Measurements from ENCODE around the gene MBNL2.
"Not testable (repeated sequence)": the region's sequence is repeated elsewhere in the genome, so short reads cannot be mapped to it uniquely, and the experiment has no call there.

Gene MBNL2

DNA sequence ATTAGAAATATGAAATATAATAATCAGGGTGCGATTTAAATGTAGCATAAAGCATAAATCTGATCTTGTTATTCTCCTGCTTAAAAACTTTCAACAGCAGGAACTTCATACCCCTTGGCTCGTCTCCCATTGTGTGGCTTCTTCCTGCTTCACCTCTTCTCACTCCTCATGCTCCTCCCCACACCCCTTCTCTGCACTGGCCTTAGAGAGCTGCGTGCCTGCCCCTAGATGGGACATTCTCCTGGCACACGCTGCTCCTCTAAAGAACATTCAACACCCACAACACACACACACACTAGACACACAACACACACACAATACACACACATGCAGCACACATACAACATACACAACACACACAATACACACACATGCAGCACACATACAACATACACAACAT is 107.2 kb downstream of the MBNL2 start:
- no peak for DNase-seq

DNA sequence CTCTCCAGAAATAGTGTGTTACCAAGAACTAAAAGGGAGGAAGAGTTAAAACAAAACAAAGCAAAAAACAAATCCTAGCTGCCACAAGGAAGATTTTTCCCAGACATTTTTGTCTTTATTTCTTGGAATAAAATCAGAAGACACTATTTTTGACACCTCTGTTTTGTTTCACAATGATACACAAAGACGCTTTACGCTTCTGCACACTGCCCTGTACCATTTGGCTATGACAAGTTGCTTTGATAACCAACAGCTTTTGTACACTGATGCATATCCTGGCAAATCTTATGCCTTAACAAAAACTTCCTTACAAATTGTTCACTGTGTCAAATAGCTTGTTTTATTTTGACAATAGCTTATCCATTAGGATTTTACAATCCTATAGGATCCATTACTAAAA is 108.3 kb downstream of the MBNL2 start:
- no peak for DNase-seq

DNA sequence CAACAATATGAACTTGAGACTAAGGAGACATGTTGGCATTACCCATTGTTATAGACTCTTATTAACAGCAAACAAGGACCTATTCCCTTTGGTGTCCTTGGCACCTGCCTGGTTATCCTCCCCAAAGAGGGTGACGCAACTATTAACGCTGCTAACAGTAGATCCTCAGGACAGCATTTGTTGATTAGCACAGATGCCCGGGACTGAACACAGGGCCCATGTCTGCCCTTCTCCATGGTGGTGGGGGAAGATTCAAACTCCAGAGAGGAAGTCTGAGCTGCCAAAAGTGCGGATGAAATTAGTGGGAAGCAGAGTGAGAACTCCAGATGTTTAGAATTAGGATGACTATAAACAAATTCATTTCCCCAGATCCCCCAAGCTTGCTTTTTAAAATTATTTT is 110.6 kb downstream of the MBNL2 start:
- DNase-seq = no peak

DNA sequence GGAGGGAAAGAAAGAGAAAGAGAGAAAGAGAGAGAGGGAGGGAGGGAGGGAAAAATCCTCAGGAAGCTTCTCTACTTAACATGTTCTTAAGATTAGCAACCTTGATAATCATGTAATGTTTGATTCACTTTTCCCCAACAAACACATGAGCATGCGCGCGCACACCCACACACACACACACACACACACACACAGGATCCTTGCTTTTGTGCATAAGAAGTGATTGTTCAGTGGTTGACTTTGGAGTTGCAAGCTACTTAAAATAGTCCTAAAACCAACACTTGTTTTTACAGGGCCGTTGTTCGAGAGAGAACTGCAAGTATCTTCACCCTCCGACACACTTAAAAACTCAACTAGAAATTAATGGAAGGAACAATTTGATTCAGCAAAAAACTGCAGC is 111.8 kb downstream of the MBNL2 start:
- no peak for DNase-seq

DNA sequence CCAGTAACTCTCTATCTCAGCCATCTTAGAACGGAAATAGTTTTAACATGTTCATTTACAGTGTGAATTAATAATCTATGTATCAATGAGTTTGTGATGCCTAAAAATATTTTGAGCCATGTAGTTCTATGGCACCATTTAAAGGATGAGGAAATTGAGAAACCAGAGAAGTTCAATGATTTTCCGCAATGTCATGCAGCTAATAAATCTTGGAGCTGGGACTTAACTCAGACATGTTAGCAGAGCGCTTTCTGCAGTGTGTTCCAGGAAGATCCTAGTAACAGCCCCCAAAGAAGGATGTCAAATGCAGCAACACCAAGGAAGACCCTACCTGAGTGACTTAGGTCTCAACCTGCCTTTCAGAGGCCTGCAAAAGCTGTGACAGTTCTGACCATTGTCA is 112.6 kb downstream of the MBNL2 start:
- no peak for DNase-seq

DNA sequence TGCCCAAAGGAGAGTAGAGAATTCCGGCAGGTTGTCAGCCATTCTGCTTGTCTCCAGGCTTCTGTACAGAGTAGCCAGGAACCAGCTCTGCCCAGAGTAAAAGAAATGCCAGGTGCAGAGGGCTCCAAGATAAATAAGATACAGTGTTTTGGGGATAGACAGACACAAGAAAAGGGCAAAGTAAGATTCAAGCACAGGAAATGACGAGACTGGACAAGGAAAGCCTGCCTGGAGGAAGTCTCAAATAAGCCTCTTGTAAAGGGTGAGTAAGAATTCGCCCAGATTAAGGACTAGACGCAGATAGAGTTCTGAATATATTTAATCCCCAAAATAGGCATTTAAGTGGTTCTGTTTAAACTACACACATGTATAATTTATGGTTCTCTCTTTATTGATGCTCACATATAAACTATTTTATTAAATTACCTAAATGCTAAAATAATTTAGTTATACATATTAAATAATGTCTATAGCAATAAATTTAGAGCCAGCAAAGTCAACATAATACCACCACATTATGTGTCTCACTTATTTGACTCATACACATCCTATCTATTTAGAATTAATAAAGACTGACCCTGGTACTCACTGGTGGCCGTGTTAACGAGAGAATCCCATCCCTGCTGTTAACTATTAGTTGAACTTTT is 113.5 kb downstream of the MBNL2 start:
- no peak for DNase-seq

DNA sequence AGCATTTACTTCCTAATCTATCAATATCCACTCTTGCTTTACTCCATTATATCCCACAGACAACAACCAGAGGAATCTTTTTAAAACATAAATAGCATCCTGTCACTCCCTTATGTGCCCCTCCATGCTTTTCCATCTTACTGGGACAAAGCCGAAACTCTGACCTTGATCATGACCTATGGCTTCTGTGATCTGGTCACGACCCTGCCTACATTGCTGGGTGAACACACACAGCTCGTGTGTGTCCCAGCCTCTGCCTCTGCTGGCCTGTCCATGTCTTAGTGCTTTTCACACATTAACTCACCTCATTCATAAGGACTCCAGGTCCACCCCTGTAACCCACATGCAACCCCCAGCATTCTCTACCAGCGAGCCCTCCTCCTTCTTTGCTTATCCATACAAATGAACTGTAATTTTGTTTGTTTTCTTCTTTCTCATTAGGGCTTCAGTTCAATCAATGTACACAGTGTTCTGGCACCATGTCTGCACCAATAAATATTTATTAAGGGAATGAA is 115.9 kb downstream of the MBNL2 start:
- peak; percentile 64 for DNase-seq

DNA sequence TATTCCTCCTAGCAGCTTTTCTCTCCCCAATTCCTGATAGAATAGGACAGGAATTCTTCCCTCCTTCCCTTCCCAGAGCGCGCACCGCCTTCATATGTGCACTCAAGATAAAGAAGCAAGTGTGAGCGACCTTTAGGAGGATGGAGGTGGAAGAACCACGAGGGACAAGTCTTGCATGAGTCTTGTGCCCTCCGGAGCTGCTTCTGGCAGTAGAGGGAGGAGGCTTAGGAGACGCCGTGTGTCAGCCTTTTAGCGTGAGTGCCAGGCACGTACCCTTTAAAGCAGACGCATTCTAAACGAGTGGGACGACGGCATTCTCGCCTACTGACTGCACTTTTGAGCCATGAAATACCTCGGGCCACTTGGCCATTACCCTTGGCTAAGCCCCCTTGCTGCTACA is 116.4 kb downstream of the MBNL2 start:
- no peak for DNase-seq

DNA sequence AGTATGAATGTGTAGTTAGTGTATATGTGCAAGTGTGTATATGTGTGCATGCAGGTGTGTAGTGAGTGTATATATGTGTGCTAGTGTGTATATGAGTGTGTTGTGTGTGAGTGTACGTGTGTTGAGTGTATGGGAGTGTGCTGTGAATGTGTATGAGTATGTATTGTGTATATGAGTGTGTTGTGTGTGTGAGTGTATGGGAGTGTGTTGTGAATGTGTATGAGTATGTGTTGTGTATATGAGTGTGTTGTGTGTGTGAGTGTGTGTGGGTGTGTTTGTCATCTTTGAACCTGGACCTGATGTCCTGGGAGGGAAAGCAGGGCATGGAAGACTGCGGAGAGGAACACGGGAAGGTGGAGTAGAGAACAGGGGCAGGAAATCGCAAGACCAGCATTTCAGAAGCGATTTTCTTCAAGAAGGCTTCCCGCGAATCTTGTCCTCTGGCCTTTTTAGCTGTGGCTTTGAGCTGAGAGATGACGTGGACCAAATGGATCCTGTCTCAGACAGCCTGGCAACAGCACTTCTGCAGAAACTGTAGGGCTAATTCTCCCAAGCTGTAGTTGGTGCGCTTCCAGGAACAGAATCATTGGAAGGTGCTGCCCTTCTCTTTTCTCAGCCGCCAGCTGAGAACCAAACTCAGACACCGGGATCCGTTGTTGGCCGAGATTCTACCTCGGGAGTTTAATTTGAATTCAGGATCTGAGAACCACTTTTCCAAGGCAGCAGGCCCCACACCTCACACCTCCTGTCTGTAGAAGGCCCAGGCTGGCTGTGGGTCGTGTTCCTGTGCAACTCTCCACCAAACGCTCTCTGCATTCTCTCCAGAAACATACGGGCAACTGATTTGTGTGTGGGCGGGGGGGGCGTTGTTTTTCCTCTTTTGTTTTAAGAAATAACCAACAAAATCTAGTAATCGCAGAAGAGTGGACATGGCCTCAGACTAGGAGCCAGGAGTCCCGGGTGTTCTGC is 117.2 kb downstream of the MBNL2 start:
- DNase-seq = no peak

DNA sequence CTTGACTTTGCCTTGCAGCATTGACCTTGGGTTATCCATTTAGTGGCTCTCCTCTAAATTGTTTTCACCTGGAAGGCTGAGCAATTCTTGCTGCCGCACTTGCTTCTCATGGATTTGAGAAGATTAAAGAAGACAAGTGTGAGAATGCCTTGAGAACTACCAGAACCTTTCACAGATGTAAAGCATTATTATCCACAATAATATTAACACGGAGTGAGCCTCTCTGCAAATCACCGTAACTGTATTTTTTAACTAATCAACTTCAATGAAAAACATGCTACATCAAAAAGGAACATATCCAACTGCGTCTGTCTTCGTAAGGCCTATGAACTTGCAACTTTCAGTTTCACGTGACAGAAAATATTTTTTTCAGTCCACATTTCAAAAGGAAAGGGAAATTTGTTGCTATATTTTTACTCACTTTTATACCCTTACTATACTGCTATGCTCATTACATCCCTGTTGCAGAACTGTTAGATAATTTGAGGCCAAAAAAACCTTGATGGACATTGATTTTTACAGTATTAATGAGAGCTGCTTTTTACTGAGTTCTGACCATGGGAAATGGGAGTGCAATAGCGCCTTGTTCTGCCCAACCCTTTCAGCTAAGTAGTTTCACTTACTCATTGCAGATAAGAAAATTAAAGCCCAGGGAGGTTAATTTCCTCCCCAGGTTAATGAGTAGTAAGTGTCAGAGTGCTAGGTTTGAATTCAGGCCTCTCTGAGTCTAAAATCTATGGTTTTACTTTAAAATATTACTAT is 118.0 kb downstream of the MBNL2 start:
- no peak for DNase-seq

DNA sequence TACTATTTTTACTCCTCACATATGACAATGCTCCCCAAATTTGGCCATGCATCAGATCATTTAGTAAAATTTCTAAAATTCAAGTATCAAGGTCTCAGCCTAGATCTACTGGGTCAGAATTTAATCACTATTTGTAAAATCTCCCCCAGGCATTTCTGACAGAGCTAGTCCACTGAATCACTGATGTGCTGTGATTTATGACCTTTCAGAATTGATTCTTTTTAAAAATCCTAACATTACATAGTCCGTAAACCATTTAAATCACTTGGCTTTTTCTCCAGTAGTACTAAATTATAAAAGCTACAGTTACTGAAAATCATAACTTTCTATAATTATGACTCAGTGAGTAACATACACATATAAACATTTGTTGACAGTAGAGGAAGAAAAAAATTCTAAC is 119.0 kb downstream of the MBNL2 start:
- no peak for DNase-seq

DNA sequence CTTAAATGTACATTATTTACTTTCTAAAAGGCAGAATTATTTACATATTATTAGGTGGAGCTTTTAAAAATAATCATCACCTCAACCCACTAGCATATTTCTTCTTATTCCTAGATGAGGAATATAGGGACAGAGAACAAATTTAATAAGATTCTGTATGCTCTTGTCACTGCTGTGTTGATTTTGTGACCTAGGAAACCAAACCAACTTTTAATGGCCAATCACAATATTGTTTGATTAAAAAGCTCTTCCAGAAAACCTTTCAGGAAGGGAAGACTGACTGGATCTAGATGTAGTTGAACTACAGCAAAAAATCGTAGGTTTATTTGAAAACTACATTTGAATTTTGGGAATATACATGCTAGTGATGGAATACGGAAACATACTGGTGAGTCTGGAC is 120.0 kb downstream of the MBNL2 start:
- no peak for DNase-seq

DNA sequence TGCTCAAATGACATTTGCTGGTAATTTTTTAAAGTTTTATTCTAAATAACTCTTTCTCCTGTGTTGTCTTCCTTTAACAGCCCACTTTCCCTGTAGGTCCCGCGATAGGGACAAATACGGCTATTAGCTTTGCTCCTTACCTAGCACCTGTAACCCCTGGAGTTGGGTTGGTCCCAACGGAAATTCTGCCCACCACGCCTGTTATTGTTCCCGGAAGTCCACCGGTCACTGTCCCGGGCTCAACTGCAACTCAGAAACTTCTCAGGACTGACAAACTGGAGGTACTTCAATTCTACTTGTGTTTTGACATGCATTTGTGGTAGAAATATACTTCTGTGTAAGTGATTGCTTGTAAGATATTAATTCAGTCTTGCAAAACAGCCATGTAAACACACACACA is 120.8 kb downstream of the MBNL2 start:
- DNase-seq = no peak

DNA sequence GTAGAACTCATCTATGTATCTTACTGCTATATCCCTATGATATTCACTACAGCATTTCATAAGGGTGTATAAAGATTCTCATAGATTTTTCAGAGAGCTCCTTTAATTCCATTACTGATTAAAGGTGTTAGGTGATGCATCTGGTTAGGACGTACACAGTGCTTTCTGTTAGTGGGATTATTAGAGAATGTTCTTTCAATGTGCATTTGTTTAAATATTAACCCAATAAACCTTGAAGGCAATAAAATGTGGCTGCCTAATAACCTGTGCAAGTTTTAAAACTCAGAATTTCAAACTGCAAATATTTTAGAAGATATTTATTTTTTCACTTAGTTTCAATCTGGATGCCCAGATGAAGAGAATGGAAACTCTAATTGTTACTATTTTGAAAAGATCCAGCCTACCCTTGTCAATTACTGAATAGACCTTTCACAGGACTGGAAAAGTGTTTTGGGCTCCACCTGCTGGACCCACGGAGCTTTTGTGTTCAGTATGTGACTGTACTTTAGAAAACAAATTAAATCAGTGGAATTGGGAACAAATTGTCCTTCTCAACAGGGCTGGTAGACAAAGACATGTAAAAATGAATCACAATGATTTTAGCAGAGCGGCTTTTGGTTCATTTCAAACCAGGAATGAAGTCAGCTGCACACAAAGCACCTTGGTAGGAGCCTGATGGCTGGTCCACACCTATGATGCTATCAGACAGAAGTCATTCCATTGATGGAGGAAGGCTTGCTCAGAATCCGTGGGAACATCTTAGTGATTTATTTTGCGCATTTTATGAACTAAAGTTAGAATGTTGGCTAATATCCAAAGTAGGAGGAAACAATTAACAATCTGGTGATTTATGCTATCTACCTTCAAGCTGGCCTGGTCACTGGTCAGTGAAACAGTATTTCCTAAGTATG is 122.4 kb downstream of the MBNL2 start:
- peak; percentile 78 for DNase-seq

DNA sequence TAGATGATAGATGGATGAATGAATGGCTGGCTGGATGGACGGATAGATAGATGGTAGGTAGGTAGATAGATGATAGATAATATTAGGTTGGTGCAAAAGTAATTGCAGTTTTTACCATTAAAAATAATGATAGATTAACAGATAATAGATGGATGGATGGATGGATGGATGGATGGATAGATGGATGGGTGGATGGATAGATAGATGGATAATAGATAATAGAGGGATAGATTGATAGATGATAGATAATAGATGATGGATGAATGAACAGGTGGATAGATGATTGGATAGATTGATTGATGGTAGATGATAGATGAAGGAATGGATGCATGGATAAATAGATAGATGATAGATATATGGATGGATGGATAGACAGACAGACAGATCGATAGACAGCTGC is 124.0 kb downstream of the MBNL2 start:
- no peak for DNase-seq

DNA sequence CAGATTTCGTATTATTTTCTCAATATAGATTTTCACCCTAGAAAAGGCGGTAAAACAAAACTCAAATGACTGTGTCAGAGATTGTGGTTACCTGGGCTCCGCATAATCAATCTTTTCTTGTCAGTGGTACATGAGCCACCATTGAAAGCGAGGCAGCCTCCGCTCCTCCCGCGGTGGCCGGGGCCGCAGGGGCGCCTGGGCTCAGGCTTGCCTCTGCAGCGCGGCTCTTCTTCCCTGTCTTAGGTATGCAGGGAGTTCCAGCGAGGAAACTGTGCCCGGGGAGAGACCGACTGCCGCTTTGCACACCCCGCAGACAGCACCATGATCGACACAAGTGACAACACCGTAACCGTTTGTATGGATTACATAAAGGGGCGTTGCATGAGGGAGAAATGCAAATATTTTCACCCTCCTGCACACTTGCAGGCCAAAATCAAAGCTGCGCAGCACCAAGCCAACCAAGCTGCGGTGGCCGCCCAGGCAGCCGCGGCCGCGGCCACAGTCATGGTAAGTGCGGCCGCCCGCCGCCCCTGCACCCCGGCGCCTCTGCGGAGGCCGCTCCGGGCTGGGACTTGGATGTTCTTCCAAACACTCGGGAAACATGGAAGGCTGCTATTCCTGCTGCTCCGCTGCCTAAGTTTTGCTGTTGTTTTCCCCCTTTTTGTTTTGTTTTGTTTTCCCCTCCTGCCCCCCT is 124.6 kb downstream of the MBNL2 start:
- no peak for DNase-seq

DNA sequence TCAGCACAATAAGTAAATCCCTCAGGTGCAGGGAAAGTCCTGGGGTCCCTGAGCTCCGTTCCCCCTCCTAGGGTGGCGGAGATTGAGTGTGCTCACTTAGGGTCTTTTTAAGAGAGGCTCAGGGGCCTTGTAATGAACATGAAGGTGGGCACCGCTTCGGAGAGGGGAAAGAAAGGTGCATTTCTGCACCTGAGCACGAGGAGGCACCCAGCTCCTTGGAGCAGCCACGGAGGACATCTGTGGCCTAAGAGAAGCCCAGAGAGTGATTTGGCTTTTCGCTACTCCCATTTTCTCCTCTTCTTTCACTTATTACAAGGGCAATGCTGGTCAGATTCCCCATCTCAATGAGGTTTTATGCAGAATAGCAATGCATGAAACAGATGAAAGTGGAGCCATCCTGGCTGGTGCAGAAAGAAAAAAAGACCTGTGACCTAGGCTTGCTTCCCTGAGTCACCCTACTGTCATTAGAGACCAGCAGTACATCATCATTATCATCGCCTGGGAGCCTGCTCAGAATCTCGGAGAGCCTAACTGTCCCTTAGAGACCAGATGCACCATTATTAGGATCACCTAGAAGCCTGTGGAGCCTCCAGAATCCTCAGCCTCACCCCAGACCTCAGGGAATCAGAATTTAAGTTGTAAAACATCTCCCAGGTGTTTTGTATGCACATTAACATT is 125.3 kb downstream of the MBNL2 start:
- DNase-seq = no peak

DNA sequence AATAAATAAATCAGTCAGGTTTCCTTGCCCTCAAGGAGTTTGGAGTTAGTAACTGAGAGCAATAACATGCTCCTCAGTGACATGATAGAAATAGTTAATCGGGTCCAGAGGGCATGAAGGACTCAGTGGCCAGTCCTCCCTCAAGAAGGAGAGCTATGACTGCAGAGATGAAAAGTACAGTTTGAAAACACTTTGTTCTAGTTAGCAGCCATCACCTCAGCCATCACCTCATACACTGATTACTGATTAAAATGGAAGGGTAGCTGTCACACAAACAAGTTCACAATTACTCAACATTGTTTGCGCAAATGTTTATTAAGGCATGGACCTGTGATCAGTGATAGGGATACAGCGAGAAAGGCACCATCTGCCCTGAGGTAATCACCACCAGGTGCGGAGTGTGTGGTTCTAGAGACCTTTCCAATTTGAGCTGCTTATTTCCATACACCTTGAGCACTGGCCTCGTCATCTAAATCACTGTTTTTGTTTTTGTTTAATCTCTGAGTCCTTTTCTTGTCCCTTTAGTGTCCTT is 126.5 kb downstream of the MBNL2 start:
- no peak for DNase-seq

DNA sequence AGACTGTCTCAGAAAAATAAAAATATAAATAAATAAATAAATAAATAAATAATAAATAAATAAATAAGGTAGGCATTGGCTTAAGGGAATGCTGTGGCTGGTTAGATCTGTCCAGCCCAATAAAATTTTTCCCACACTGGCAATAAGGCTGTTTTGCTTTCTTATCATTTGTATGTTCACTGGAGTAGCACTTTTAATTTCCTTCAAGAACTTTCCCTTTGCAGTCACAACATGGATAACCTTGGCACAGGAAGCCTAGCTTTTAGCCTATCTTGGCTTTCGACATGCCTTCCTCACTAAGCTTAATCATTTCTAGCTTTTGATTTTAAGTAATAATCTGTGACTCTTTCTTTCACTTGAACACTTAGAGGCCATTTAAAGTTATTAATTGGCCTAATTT is 129.9 kb downstream of the MBNL2 start:
- not testable (repeated sequence) for DNase-seq

DNA sequence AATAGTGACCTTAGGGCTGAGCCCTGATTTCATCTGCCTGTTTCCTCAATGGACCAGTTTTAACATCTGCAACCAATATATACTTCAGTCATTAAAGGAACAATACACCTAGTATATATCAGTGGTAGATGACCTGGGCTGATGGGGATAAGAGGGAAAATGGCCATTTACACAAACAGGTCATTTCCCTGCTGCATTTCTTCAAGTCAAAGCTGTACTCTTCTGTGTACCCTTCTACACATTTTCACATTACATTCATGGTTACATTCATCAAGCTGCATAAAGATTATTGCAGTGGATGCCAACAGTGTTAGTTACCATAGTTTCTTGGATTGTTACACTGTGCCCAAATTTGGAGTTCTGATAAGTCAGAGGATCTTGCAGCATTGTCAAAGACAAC is 130.7 kb downstream of the MBNL2 start:
- DNase-seq = no peak
